ENCODE data around the gene TMEM175.

The TMEM175 gene

DNA sequence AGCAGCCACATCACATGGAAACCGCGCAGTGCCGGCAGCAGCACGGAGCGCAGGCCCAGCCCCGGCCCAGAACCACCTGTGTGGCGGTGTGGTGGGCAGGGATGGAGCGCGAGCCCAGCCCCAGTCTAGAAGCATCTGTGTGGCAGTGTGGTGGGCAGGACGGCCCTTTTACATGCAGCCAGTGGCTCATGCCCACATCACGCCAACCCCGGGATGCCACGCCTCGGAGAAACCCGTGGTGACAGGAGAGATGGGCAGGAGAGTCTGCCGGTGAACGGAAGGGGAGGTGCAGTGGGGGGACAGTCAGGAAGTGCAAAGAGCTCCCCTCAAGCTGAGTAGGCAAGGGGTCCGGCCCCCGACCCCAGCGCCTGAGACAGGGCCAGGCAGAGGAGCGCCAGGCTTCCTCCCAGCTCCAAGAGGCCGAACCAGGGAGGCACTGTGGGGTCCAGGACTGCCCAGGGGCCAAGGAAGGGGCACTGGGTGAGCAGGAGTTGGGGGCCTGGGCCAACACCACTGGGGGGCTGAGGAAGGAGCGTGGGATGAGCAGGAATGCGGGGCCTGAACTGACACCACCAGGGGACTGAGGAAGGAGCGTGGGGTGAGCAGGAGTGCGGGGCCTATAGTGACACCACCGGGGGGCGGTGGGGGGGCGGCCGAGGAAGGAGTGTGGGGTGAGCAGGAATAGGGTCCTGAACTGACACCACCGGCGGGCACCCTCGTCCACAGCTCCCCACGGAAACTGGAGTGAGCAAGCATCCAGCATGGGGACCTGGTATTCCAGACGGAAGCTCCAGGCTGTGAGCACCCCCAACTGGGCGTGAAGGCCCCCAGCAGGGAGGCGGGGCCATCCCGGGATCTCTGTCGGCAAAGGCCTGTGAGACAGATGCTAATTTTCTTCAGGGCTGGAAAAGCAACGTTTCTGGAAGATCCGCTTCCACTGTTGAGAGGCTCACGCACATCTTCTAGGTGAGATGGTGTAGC is 28.9 kb upstream of the TMEM175 start:
- TF ChIP-seq, protein P1, sequence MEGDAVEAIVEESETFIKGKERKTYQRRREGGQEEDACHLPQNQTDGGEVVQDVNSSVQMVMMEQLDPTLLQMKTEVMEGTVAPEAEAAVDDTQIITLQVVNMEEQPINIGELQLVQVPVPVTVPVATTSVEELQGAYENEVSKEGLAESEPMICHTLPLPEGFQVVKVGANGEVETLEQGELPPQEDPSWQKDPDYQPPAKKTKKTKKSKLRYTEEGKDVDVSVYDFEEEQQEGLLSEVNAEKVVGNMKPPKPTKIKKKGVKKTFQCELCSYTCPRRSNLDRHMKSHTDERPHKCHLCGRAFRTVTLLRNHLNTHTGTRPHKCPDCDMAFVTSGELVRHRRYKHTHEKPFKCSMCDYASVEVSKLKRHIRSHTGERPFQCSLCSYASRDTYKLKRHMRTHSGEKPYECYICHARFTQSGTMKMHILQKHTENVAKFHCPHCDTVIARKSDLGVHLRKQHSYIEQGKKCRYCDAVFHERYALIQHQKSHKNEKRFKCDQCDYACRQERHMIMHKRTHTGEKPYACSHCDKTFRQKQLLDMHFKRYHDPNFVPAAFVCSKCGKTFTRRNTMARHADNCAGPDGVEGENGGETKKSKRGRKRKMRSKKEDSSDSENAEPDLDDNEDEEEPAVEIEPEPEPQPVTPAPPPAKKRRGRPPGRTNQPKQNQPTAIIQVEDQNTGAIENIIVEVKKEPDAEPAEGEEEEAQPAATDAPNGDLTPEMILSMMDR (IDR thresholded peaks at IDR 0.05; ENCODE audit: low read depth, low read length, missing control alignments): no peak
- H3K4me3 ChIP-seq (ENCODE audit: low read depth, low read length): no peak overlapping the region
- no peak for DNase-seq (ENCODE audit: low read depth)

DNA sequence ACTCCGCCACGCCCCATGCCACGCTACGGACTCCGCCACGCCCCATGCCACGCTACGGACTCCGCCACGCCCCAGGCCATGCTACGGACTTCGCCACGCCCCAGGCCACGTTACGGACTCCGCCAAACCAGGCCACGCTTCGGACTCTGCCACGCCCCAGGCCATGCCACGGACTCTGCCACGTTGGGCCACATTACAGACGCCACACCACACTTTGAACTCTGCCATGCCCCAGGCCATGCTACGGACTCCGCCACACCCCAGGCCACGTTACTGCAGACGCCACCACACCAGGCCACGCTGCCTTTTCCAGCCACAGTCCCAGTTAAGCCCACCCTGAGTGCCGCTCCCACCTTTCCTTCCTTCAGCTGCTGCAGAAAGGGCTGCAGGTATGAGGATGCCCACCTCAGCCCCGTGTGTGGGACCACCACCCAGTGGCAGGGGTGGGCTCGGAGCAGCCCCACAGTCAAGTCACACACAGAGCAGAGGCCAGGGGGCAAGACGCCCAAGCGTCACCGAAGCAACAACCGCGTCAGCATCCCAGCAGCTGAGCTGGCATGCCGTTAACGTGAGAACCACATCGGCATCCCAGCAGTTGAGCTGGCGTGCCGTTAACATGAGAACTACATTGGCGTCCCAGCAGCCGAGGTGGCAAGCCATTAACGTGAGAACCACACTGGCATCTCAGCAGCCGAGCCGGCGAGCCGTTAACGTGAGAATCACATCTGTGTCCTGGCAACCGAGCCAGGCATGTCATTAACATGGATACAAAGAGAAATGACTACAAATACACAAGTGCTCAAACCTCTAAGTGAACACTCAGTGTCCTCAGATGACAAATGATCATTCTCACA is 26.5 kb upstream of the TMEM175 start:
- no peak overlapping the region for H3K4me3 ChIP-seq (ENCODE audit: low read depth, low read length)
- DNase-seq (ENCODE audit: low read depth): no peak
- TF ChIP-seq, protein P1 (IDR thresholded peaks at IDR 0.05; ENCODE audit: low read depth, low read length, missing control alignments): no peak

DNA sequence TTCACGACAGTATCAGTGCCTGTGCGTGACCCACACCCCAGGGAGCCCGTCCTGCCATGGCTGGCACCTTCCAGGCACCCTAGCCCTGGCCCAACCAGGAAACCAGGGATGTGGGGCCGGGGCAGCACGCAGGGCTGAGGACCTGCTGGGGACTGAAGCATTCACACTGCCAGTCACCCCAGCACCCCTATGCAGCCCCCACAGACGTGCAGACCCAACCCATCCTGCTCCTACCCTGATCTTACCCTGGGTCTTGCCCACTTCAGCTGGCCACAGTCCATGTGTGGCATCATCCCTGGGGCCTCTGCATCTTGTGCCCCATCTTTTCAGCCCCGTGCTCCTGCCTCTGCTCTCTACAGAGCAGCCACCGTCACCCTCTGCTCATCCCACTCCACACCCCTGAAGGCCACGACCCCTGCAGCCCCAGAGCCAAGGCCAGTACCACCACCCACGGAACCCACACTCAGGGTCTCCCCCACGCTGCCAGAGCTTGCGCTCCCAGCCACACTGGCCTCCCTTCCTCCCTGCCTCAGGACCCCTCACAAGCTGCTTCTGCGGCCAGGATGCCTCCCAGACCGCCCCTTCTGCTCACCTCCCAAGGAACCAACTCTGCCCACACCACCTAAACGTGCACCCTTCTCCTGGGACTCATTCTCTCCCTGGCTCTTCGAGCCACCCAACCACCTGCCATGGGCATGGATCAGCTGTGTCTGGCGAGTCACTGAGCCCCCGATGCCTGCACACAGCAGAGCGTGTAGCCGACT is 25.7 kb upstream of the TMEM175 start:
- TF ChIP-seq, protein P1 (IDR thresholded peaks at IDR 0.05; ENCODE audit: low read depth, low read length, missing control alignments): no peak
- no peak for DNase-seq (ENCODE audit: low read depth)
- no peak overlapping the region for H3K4me3 ChIP-seq (ENCODE audit: low read depth, low read length)

DNA sequence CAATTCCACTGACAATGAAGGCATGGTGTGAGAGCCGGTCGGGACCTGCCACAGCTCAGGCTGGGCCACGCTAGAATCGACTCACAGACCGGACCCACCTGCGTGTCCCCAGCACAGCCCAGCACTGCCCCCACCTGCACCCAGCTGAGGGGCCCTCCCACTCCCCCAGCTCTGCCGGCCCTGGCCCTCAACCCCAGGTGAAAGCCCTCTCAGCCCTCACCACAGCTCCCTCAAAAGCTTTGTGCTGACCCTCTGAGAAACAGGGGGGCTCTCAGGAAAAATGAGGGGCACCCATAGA is 25.2 kb upstream of the TMEM175 start:
- TF ChIP-seq, protein P1 (IDR thresholded peaks at IDR 0.05; ENCODE audit: low read depth, low read length, missing control alignments): no peak
- no peak overlapping the region for H3K4me3 ChIP-seq (ENCODE audit: low read depth, low read length)
- no peak for DNase-seq (ENCODE audit: low read depth)

DNA sequence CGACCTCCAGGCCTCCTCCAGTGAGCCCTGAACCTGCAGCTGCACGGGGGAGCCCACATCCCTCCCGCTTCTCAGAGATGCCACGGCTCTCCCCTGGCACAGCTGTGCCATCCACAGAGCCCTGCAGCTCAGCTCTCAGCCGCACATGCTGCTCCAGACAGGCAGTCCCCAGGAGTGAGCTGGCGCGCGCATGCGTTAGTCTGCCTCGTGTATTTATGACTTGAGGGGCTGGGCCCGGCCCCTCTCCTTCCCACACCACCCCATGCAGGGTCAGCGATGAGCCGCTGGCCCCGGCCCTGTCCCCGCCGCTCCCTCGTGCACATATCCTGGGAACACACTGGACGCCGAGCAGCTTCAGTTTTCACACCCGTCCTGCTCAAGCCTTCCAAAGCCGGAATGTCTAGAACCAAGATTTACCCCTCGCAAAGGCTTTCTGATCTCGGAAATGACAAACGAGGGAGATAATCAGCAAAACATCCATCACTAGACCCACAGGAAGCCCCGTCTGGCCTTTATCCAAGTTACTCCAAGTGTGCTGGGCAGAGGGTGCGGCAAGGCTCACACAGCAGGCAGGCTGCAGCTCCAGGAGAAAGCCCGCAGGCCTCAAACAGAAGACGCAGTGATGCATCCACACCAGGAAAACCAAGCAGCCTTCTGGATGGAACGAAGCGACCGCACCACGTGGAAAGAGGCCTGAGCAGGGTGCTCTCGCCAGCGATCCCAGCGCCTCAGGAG is 24.4 kb upstream of the TMEM175 start:
- DNase-seq (ENCODE audit: low read depth): no peak
- H3K4me3 ChIP-seq (ENCODE audit: low read depth, low read length): no peak overlapping the region
- TF ChIP-seq, protein P1 (IDR thresholded peaks at IDR 0.05; ENCODE audit: low read depth, low read length, missing control alignments): no peak

DNA sequence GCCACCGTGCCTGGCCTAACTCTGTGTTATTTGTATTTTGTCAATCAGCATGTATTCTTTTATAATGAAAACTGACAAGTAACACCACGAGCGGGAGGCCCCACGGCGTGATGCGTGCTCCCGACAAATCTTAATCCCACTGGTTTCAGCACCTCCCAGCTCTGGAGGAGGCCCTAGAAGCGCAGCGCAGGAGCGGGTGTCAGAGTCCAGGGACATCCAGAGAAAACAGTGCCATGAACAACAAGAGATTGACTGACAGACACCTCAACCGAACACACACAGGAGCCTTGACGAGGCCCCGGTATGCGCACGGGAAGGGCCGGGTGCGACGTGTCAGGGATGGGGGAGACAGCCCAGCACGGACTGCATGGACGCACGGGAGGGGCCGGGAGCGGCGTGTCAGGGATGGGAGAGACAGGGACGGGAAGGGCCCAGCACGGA is 23.1 kb upstream of the TMEM175 start:
- TF ChIP-seq, protein P1 (IDR thresholded peaks at IDR 0.05; ENCODE audit: low read depth, low read length, missing control alignments): no peak
- H3K4me3 ChIP-seq (ENCODE audit: low read depth, low read length): no peak overlapping the region
- DNase-seq (ENCODE audit: low read depth): no peak
